Lung (tissue), 12 donors: ENCODE measurements around the gene RAI2. TPM values are rescaled to one million over a fixed set of nuclear protein-coding genes. Genes with fewer than 3 reads are reported as not detected.

ENCODE experiments used
- ATAC-seq: fragments of 200-7000 bp; cut with Tn5 transposase; one replicate; pipeline ENCODE4 v1.9.1; 2020; ENCODE audit warnings: moderate number of reproducible peaks; ENCODE audit not compliant: insufficient read depth, low FRiP score
- DNase-seq, 3 donors: peaks; one replicate each; pipeline ENCODE4 v3.0.0-alpha.2; 2013 to 2017
- H3K27ac ChIP-seq, 2 donors: one replicate each; pipeline ENCODE4 v1.5.1; 2013; ENCODE audit warnings: mild to moderate bottlenecking in 2 of 2, moderate library complexity in 2 of 2, control low read depth in 1 of 2, inconsistent platforms in 1 of 2, low read depth in 1 of 2, low read length in 1 of 2
- H3K27me3 ChIP-seq, 3 donors: one replicate each; pipeline ENCODE4 v1.5.1; 2013; ENCODE audit warnings: low read length in 2 of 3; ENCODE audit not compliant: control insufficient read depth in 3 of 3, insufficient read depth in 3 of 3
- H3K36me3 ChIP-seq, 4 donors: one replicate each; pipeline ENCODE4 v1.5.1; 2013; ENCODE audit warnings: low read length in 4 of 4, mild to moderate bottlenecking in 1 of 4, moderate library complexity in 1 of 4; ENCODE audit not compliant: control insufficient read depth in 4 of 4, insufficient read depth in 4 of 4
- H3K4me1 ChIP-seq, 5 donors: one replicate each; pipeline ENCODE4 v1.5.1; 2013; ENCODE audit warnings: low read length in 5 of 5, mild to moderate bottlenecking in 2 of 5, moderate library complexity in 1 of 5; ENCODE audit not compliant: control insufficient read depth in 5 of 5, insufficient read depth in 5 of 5
- H3K4me3 ChIP-seq: one replicate; pipeline ENCODE4 v1.5.1; 2013; ENCODE audit warnings: mild to moderate bottlenecking, control low read depth, moderate library complexity
- H3K9ac ChIP-seq, 2 donors: one replicate each; pipeline ENCODE4 v1.5.1; 2013; ENCODE audit warnings: low read length in 2 of 2, control low read depth in 1 of 2; ENCODE audit not compliant: insufficient read depth in 1 of 2
- H3K9me3 ChIP-seq, 4 donors: one replicate each; pipeline ENCODE4 v1.5.1; 2013; ENCODE audit warnings: low read length in 3 of 4, mild to moderate bottlenecking in 1 of 4, moderate library complexity in 1 of 4; ENCODE audit not compliant: control insufficient read depth in 4 of 4, insufficient read depth in 3 of 4
- WGBS, 2 donors: extraction: QIAGEN DNeasy Blood & Tissue Kit; methylation state at CpG; one replicate each; pipeline ENCODE4 v1.1.7; 2013; 5-methylcytosine and 5-hydroxymethylcytosine counted together
- polyA plus RNA-seq, 2 donors: library from polyadenylated mRNA; stranded (reverse); fragments of 200-250 nt; gene quantifications; one replicate each; pipeline ENCODE4 v1.2.1, GENCODE V29; 2013
- total RNA-seq, 2 donors: library from RNA; depleted of rRNA in 1 of 2; stranded (reverse); fragments of >200 nt in 1 of 2; gene quantifications; one replicate each; pipeline ENCODE4 v1.2.1, GENCODE V29; 2014 to 2021
- TF ChIP-seq, protein P1 (sequence below): IDR thresholded peaks from 2 replicates; pipeline ENCODE4 v1.5.1; 2012; ENCODE audit warnings: mild to moderate bottlenecking; ENCODE audit errors: control extremely low read depth, extremely low read depth
- donor health status: control.
- donor health status: control.
- donor health status: Bipolar disorder and iron deficiency.
- donor health status: healthy.
- donor health status: DM: yes; HTN: yes; CAD: no.

Gene RAI2
- total and polyA plus RNA-seq, 4 donors, result 11.5 to 19.9 (median 13.6) TPM

DNA sequence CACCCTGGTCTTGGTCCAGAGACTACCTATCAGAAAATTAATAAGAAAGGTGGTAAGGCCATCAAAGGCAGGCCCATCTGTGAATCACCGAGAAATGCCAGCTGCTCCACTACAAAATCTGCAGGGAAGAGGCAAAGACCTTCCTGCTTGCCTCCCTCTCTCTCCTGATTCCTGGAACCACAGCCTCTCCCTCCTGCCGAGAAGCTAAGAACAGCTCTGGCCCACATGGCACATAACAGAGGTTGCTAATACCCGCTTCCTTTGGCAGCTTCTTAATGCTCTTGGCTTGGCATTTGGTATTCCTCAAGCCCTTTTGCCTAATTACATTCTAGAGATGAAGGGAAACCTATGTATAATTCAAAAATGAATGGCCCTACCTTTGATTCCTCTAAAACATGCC is 32.9 kb downstream of the RAI2 start:
- H3K27me3 ChIP-seq, result peaks cover 0 to 31% (median 28%) of the 10 kb centered on the region in 3 donors
- H3K27ac ChIP-seq, result no peak overlapping the region
- TF ChIP-seq, protein P1, sequence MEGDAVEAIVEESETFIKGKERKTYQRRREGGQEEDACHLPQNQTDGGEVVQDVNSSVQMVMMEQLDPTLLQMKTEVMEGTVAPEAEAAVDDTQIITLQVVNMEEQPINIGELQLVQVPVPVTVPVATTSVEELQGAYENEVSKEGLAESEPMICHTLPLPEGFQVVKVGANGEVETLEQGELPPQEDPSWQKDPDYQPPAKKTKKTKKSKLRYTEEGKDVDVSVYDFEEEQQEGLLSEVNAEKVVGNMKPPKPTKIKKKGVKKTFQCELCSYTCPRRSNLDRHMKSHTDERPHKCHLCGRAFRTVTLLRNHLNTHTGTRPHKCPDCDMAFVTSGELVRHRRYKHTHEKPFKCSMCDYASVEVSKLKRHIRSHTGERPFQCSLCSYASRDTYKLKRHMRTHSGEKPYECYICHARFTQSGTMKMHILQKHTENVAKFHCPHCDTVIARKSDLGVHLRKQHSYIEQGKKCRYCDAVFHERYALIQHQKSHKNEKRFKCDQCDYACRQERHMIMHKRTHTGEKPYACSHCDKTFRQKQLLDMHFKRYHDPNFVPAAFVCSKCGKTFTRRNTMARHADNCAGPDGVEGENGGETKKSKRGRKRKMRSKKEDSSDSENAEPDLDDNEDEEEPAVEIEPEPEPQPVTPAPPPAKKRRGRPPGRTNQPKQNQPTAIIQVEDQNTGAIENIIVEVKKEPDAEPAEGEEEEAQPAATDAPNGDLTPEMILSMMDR, result no peak
- H3K4me3 ChIP-seq, result no peak overlapping the region
- H3K9ac ChIP-seq, result no peak overlapping the region
- no peaks in the 10 kb centered on the region for H3K9me3 ChIP-seq
- DNase-seq (no peak), ATAC-seq (no peak)
- H3K36me3 ChIP-seq, result no peaks in the 10 kb centered on the region
- WGBS, 2 donors, result 86 to 96% methylated on average over 2 to 3 of the region's 3 CpGs
- H3K4me1 ChIP-seq, result peaks cover 2 to 40% (median 3%) of the 10 kb centered on the region in 5 donors

DNA sequence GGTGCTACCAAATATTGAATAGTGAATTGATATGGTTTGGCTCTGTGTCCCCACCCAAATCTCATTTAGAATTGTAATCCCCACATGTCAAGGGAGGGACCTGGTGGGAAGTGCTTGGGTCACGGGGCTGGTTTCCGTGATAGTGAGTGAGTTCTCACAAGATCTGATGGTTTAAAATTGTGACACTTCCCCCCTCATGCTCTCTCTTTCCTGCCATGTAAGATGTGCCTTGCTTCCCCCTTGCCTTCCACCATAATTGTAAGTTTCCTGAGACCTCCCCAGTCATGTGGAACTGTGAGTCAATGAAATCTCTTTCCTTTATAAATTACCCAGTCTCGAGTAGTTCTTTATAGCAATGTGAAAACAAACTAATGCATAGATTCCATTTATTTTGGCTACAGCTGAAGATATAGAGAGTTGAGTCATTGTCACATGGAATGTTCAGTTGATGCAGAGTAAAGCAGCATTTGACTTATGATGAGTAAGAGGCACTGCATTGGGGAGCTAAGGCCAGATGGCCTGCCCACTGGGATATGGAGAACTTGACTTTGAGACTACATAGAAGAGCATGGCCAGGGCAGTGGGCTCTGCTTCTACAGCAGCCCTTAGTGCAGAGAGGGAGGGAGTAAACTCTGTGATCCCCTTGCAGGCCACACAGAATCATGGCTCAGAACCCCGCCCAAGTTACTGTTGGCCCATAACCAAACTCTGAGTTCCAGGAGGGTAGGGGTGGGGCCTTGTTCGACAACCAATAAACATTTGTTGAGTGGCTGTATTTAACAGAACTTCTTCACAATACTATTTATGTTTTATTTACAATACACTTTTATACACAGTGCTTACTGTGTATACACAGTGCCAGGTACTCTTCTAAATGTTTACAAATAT is 34.2 kb downstream of the RAI2 start:
- Histone ChIP-seq H3K27me3 (peaks cover 0 to 28% (median 16%) of the 10 kb centered on the region in 3 donors), H3K36me3 (no peaks in the 10 kb centered on the region), H3K9ac (no peak overlapping the region), H3K27ac (no peak overlapping the region), H3K4me3 (no peak overlapping the region), H3K4me1 (peaks cover 2 to 36% (median 3%) of the 10 kb centered on the region in 5 donors), H3K9me3 (no peaks in the 10 kb centered on the region)
- WGBS, 2 donors, result 71 to 72% methylated on average over 5 of the region's 5 CpGs
- DNase-seq, result no peak
- TF ChIP-seq, protein P1, result no peak
- no peak for ATAC-seq

DNA sequence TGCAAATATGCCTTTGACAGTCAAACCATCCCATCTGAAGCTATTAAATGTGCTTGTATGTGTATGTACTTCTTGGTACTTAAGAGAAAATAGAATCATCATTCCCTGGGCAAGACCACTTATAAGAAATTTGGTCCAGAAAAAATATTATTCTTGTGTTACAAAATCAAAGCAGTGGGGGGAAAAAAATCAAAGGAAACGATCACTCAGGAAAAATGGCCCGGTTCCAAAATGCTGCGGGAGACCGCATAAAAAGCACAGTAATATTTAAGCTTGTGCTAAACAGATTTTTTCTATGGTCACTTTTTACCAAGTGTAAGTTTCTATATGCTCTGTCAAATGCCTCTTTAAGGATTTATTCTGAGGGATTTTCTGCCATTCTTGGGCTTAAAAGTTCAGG is 36.1 kb downstream of the RAI2 start:
- no peak for ATAC-seq
- 60 to 73% methylated on average over 4 of the region's 4 CpGs for WGBS, 2 donors

More for the DNA sequence above, 36.1 kb downstream of the RAI2 start:
- peak; percentile 49 to 80 (median 72) for DNase-seq
- Histone ChIP-seq H3K9ac (no peak overlapping the region), H3K9me3 (no peaks in the 10 kb centered on the region), H3K27ac (no peak overlapping the region), H3K4me1 (peaks cover 0 to 36% (median 4%) of the 10 kb centered on the region in 5 donors), H3K36me3 (no peaks in the 10 kb centered on the region), H3K4me3 (no peak overlapping the region), H3K27me3 (peaks cover 0 to 16% (median 15%) of the 10 kb centered on the region in 3 donors)
- TF ChIP-seq, protein P1, result no peak
